HG03097 (cell line): ENCODE results near the gene A1CF.
"Not testable (repeated sequence)": the region's sequence is repeated elsewhere in the genome, so short reads cannot be mapped to it uniquely, and the experiment has no call there.

Experiments
- ATAC-seq: cut with Tn5 transposase; IDR thresholded peaks from one replicate; pipeline ENCODE4 v1.9.1; 2021; ENCODE audit not compliant: unreplicated experiment, low FRiP score

A1CF gene

DNA sequence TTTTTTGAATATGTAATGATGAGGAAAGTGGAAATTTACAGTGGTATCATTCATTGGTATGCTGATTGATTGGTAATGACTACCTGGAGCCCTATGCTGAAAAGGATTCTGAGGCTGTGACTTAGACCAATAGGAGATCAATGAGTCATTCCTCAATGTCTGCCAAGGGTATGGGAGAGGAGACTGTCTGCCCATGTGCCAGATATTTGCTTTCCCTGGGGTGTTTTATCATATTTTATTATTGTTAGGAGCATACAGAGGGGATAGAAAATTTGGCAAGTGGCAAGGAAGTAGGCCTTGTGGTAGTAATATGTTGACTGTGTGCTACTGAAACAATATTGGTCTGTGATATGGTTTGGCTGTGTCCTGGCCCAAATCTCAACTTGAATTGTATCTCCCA is 90.9 kb downstream of the A1CF start:
- no peak for ATAC-seq

DNA sequence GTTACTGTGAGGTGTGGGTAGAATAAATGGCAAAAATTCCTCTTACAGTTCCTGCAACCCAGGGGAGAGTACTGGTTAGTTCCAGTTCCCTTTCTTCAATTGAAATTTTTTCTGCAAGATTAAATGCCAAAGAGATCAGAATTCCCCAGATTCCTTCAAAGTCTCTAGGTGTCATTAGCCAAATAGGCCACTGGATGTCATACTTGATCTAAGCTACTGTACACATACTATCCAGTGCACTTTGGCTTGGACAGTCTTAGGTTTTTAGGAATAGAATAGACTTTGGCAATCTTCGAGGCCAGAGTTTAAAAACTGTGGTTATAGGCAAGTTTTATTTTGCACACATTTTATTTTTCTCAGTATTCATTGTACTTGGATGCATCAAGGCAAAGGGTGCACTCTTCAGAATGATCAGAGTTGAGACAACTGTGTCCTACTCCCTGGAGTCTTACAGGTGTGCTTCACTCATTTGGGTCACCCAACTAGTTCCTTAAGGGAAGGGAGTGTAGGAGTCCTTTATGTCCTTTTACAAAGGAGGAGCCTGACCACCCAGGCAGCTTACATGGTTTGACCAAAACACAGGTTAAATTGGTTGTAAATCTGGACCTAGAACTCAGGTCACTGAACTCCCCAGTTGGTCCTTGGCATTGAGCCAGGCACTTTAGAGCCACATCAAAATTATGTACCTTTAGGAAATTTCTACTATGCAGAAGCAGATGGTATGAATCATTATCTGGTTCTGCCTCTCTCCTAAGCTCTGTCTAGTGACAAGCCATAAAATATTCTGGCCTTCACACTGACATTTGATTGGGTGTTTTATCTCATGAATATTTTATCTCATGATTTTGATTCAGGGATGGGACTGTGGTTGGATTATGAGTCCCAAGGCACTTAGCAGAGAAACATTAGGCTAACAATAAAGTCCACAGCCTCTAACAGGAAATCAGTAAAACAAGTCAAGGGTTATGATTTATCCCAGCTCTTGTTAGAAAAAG is 96.2 kb downstream of the A1CF start:
- ATAC-seq, result no peak

DNA sequence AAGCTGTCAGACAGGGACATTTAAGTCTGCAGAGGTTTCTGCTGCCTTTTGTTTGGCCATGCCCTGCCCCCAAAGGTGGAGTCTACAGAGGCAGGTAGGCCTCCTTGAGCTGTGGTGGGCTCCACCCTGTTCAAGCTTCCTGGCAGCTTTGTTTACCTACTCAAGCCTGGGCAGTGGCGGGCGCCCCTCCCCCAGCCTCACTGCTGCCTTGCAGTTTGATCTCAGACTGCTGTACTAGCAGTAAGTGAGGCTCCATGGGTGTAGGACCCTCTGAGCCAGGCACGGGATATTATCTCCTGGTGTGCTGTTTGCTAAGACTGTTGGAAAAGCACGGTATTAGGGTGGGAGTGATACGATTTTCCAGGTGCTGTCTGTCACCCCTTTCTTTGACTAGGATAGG is 97.5 kb downstream of the A1CF start:
- ATAC-seq, result not testable (repeated sequence)

DNA sequence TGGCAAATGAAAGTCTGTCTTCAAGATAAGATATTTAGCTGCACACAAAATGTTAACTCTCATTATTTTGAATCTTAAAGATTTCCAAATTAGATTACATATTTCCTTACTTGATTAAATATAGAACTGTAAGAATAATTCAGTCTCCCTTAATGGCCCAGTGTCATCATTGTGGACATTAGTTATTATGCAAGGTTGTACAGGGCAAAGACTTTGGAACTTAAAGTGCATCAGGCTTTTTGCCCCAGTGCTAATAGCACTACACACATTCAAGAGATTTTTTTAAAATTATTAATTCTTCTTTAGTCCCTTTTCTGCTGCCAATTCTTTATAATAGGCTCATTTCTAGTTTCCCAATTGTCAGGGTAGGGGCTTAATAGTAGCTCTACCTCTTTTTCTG is 103.4 kb downstream of the A1CF start:
- not testable (repeated sequence) for ATAC-seq

DNA sequence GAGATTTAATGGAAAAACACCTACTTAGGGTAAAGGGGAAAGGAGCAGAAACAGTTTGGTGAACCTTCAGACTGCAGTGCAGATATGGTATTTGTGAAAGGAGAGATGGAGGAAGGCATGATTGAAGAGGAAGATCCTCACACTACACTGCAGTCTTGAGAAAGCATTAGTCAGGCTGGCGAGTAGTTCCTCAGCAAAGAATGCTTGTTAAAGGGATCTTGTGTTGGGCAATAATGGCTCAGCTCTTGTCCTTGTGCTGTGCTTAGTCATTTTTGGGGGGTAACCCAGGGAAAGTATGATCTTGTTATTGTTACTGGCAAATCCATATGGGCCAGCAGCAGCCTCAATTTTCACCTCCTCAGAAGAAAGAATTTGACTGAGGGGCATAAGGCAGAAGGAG is 105.4 kb downstream of the A1CF start:
- not testable (repeated sequence) for ATAC-seq

- not testable (repeated sequence) for ATAC-seq
Measured at GRCh38 chr10:50774868-50775267, 110.6 kb downstream of the A1CF start.

DNA sequence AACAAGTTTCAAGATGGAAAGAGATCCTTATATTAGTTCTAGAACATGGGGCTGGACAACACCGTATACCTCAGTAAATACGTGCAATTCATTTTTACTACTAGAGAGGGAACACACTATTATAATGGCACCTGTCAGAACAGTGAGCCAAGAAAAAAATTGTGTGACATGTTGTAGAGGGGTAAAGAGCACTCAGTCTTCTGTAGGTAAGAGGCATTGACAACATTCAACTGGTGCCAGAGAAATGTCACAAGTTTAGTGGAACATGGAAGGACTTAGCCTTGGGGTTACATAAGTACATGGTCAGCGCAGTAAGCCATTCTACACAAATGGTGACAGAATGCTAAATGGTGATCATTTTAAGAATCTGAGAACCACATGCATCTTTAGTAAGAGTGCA is 113.4 kb downstream of the A1CF start:
- ATAC-seq, result not testable (repeated sequence)

GRCh38 chr10:50766774-50767513 is 118.5 kb downstream of the A1CF start:
- ATAC-seq, result not testable (repeated sequence)
